GM12878 (cell line): ENCODE data around the gene TRAF3.

Experiments
- RAD21 ChIP-seq: IDR thresholded peaks from 2 replicates; pipeline ENCODE4 v1.6.1; 2011; ENCODE audit warnings: mild to moderate bottlenecking, low read depth, low read length, moderate library complexity; ENCODE audit not compliant: insufficient read depth
- REST ChIP-seq: IDR thresholded peaks from 2 replicates; pipeline ENCODE4 v1.6.1; 2012; ENCODE audit warnings: mild to moderate bottlenecking, low read depth, low read length
- TF ChIP-seq, protein P1 (sequence below), 3 experiments: IDR thresholded peaks in 2 of 3; conservative IDR thresholded peaks in 1 of 3; 2 replicates each; pipeline ENCODE4 v1.5.1; 2011; ENCODE audit warnings: low read depth in 3 of 3, low read length in 3 of 3, mild to moderate bottlenecking in 3 of 3, control low read depth in 2 of 3, moderate library complexity in 2 of 3, inconsistent platforms in 1 of 3, mixed read lengths in 1 of 3; ENCODE audit not compliant: control insufficient read depth in 2 of 3, insufficient read depth in 1 of 3; ENCODE audit errors: extremely low read depth in 1 of 3

DNA sequence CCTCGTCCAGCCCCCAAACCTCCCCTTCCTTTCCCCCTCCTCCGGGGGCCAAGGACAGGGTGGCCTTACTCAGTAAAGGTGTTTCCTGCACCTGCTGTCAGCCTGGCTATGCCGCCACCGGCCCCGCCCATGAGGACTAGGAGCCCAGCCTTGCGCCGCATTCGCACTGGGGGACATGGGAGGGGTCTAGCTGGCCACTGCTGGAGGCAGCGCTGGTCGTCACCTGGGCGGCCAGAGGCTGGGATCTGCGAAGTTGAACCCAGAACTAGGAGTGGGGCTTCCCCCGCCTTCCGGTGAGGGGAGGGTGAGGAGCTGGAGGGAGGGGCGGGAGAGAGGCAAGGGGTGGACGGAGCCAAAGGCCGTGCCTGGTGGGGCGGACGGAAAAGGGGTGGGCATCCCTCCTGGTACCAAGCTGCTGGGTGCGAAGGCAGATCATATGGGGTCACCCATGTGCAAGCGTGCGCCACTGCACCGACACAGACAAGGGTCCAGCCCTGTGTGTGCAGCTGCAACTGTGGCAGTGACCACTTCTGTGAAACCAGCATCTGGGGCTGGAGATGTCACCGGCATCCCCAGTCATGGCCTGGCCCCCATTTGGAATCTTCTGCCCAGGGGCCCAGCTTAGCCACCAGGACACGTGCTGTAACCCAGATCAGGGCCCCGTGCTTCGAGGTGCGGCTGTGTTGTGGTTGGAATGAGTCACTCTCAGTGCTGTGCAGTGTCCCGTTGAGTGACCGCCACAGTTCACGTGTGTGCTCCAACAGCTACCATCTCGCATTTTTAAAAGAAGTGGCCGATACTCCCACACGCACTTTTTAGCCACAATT, 153.7 kb downstream of the TRAF3 start:
- TF ChIP-seq REST (no peak), RAD21 (no peak)
- TF ChIP-seq, protein P1, sequence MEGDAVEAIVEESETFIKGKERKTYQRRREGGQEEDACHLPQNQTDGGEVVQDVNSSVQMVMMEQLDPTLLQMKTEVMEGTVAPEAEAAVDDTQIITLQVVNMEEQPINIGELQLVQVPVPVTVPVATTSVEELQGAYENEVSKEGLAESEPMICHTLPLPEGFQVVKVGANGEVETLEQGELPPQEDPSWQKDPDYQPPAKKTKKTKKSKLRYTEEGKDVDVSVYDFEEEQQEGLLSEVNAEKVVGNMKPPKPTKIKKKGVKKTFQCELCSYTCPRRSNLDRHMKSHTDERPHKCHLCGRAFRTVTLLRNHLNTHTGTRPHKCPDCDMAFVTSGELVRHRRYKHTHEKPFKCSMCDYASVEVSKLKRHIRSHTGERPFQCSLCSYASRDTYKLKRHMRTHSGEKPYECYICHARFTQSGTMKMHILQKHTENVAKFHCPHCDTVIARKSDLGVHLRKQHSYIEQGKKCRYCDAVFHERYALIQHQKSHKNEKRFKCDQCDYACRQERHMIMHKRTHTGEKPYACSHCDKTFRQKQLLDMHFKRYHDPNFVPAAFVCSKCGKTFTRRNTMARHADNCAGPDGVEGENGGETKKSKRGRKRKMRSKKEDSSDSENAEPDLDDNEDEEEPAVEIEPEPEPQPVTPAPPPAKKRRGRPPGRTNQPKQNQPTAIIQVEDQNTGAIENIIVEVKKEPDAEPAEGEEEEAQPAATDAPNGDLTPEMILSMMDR (IDR thresholded peaks at IDR 0.05 in 2 of 3, conservative IDR thresholded peaks at IDR 0.05 in 1 of 3; ENCODE audit: control insufficient read depth in 2 of 3, extremely low read depth in 1 of 3, insufficient read depth in 1 of 3, low read depth in 3 of 3, low read length in 3 of 3) = no peak
